Endometrial microvascular endothelial cells (primary cell): ENCODE results near the gene KIT. TPM values are rescaled to one million over a fixed set of nuclear protein-coding genes. Genes with fewer than 3 reads are reported as not detected.

Source experiments
- in situ Hi-C: cut with HindIII; loops from 2 replicates; pipeline ENCODE4 v1.10.0; 2017; ENCODE audit warnings: low sequenced_read_pairs, low pct_unique_long_range_greater_than_20kb; ENCODE audit errors: inconsistent ontology term
- total RNA-seq: library from RNA; depleted of rRNA; stranded (reverse); fragments of >200 nt; gene quantifications from one replicate; pipeline ENCODE4 v1.2.3, GENCODE V29; 2015; ENCODE audit errors: inconsistent ontology term

The KIT gene
- total RNA-seq, 1 donor from 2014 or later: 0.09 TPM

DNA sequence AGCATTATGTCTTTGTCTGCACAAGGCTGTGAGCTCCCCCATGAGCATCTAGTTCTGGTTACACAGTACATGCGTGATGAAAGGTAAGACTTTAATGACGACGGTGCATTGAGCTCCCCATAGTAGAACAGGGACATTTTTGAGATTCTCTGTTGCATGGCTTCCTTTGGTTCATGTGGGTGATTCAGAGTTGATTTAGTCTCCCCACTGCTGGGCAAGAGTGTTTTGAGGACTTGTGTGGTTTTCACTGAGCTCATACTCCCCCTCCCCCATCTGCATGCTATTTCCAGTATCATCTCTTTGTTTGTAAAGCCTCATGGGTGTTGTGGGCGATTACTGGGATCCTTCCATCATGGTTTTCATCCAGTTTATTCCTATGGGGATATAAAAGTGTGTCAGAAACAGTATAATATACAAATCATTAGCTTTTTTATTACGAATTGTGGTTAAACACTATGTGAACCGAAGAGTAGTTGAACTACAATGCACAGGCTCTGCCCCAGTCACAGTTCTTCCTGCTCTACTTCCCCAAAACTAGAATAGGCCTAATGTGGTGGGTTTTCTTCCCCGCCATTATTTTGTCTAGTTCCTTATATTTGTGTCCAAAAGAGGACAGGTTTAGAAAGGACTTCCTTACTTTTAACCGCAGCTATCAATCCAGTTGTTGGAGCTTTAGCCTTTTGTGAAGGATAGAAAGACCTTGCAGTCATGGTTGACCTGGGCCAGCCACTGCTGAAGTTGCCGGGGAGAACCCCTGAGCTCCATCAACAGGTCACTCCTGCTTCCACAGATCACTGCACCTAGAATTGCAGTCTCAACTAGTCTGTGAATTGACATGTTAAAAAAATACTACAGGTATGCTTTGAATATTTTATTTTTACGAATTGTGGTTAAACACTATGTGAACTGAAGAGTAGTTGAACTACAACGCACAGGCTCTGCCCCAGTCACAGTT is 30.4 kb downstream of the KIT start:
- in situ Hi-C loops: no loop called here

- in situ Hi-C loops: no loop called here
These were observed 37.6 kb downstream of the KIT start for GRCh38 chr4:54695337-54695736.

- in situ Hi-C loops: no loop called here
These were observed 38.0 kb downstream of the KIT start for GRCh38 chr4:54695788-54696187.

- in situ Hi-C loops: no loop called here
These were observed 38.9 kb downstream of the KIT start for GRCh38 chr4:54696649-54697048.

DNA sequence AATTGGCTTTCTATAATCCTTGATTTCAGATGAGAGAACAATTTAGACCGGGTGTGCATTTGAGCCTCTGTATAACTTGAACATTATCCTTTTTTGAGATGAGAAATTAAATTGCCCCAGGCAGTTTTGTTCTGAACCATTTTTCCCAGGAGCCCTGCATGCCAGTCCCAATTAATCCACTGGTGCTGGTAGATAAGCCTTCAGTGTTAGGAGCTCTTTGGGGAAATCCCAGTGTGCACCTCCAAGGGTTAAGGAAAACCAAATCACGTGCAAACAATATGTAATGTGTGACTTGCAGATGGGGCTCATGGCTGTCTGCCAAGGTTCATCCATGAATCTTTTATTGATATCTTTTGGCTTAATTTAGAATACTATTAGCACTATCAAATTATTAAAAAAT is 43.2 kb downstream of the KIT start:
- in situ Hi-C loops: no loop called here

GRCh38 chr4:54703182-54703581 is 45.4 kb downstream of the KIT start:
- in situ Hi-C loops: no loop called here

DNA sequence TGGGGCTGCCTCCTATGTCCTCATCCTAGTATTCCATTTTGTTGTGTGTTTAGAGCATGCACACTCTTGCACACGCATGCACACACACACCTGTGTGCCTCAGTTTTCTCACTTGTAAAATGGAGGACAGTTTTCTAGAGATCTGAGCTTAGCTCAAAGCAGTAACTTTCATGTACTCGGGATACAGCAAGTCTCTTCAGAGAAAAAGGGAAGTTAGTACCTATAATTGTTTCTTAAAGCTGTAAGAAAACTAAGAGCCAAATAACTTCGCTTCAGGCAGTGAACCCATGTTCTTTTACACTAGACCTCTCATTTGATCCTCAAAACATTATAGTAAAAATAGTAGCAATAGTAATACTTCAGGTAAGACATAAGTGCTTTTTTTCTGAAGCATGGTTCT is 49.6 kb downstream of the KIT start:
- in situ Hi-C loops: no loop called here

GRCh38 chr4:54708339-54709279 is 50.9 kb downstream of the KIT start:
- in situ Hi-C loops: no loop called here

DNA sequence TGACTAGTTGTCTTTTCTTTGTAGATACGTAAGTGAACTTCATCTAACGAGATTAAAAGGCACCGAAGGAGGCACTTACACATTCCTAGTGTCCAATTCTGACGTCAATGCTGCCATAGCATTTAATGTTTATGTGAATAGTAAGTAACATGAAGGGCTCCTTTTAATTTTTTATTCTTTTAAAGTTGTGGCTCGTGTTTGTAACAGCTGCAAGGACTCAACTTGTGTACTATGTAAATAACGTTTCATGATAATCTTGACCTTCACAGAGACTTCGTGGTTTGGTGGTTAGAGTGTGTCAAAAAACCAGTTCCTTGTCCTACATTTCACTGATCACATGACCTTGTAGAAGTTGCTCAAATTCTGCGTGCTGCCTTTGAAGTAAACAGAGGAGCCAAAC is 51.6 kb downstream of the KIT start:
- in situ Hi-C loops: no loop called here

DNA sequence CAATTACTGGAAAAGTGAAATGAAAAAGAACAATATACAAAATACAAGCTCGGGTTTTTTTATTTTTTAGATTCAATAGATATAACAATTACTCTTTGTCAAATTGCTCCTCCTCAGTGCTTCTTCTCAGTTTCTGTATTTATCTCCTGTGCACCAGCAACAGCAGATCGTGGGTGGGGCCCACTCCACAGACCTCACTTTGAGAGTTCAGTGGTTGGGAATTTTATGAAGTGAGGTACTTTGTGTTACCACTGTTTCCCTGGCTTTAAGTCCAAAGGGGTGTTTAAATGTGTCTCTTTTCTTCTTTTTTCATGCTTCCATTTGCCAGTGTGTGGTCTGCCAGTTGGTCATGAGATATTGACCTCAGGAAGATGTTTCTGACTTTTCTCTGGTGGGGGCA is 54.4 kb downstream of the KIT start:
- in situ Hi-C loops: no loop called here

- in situ Hi-C loops: no loop called here
These were observed 56.9 kb downstream of the KIT start for GRCh38 chr4:54714631-54715030.

- in situ Hi-C loops: no loop called here
These were observed 58.8 kb downstream of the KIT start for GRCh38 chr4:54716478-54717065.

- in situ Hi-C loops: no loop called here
These were observed 59.9 kb downstream of the KIT start for GRCh38 chr4:54717694-54718093.

GRCh38 chr4:54719378-54719777 is 61.6 kb downstream of the KIT start:
- in situ Hi-C loops: no loop called here

DNA sequence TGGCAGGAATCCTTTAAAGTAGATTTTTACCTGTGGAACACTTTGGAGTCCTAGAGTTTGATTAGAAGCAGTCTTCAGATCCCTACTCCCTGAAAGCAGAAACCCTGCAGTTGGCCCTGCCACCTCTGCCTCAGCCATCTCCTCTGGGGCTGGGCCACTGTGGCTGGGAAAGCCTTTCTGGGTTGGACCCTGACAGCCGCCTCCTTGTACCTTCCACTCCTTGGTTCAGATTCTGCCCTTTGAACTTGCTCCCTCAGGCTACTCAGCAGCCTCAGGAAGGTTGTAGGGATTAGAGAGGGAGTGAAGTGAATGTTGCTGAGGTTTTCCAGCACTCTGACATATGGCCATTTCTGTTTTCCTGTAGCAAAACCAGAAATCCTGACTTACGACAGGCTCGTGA is 65.5 kb downstream of the KIT start:
- in situ Hi-C loops: no loop called here

DNA sequence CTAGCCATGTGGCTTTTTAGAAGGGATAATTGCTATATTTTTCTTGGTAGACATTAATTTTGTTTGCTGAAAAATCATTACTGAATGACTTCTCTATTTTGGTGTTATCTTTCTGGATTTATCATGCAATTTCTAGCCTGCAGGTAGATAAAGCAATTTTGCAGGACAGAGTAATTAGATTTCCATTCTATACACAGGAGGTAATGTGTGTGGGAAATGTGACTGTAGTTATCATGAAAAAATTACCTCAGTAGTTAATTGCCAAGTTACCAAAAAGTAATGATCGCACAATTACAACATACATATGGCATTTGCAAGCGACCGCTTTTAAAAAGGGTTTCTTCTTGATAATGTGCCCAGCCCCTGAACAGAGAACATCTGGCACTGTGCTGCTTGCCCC is 66.1 kb downstream of the KIT start:
- in situ Hi-C loops: no loop called here

GRCh38 chr4:54726907-54727306 is 69.2 kb downstream of the KIT start:
- in situ Hi-C loops: no loop called here

DNA sequence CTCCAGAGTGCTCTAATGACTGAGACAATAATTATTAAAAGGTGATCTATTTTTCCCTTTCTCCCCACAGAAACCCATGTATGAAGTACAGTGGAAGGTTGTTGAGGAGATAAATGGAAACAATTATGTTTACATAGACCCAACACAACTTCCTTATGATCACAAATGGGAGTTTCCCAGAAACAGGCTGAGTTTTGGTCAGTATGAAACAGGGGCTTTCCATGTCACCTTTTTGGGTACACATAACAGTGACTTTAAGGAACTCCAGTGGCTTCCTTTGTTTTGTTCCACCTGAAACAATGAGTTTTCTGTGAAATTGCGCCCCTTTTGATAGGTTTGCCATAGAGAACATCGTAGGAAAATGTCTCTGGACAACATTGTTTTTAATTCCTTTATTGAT is 69.6 kb downstream of the KIT start:
- in situ Hi-C loops: no loop called here

DNA sequence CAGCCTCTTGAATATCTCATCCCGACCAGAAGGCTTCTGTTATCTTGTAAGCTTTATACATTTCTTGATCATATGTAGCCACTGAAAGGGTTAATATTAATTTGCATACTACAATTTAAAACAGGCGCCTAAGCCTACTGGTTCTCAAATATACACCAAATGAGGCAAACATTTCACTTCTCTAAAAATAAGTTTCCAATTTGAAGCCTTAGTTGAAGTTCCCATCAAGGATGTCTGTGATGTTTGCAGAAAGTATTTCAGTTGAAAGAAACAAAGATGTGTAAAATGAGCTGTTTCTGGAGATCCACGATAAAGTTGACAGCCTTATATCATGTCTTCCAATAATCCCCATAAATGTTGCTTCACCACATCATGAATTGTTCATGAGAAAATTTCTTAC is 70.6 kb downstream of the KIT start:
- in situ Hi-C loops: no loop called here
